GM18909 (cell line): Measurements from ENCODE around the gene SUPT20HL1.

Experiments used
- ATAC-seq: cut with Tn5 transposase; IDR thresholded peaks from one replicate; pipeline ENCODE4 v1.9.1; 2021; ENCODE audit warnings: mild to moderate bottlenecking; ENCODE audit not compliant: unreplicated experiment, poor library complexity

SUPT20HL1 gene

DNA sequence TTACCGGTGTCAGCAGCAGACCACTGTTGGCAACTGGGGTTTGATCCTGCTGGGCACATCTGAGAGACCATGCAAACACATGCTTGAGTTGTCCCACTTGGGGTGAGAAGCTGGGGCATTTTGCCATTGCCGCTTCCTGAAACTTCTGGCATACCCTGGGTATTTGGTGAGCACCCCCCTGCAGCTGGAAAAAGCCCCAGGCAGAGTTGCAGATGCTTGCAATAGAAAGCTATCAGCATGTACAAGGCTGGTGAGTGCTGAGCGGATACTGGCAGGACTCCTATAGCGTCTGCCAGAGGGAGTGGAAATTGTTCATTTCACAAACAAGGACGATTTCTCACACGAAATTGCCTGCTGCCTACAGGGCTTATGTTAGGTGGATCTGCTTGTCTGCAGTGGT is 32.3 kb downstream of the SUPT20HL1 start:
- no peak for ATAC-seq

- peak; percentile 80 for ATAC-seq
Measured at GRCh38 chrX:24395775-24396174, 35.3 kb downstream of the SUPT20HL1 start.

DNA sequence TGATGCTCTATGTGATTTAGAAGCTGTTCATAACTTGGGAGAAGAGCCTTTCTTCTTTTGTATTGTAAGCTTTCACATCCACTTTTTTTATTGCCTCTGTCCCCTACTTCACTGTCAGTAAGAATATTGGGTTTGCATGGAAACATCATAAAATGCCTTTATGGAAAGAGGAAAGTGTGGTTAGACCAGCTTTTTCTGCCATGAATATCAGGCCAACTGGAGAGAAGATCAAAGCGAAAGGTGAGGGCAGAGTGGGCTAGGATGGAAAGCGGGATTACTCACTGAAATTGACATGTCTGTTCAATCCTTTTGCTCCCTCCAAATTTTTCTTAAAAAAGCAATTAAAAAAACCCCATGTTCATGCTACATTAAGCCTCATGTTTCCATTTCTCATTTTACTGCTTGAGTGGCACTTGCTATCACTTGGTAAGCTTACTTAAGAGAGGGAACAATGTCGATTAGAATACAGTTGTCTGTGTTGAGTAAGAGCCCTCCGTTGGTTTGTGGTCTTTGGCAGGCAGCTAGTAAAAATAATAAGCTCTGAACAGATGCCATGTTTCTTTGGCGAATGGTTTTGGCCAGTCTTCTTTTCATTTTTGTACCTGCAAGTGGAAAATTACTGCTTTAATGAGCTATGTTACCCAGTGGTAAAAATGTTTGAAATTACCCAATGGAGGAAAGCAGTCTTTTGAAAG is 35.9 kb downstream of the SUPT20HL1 start:
- ATAC-seq: no peak

DNA sequence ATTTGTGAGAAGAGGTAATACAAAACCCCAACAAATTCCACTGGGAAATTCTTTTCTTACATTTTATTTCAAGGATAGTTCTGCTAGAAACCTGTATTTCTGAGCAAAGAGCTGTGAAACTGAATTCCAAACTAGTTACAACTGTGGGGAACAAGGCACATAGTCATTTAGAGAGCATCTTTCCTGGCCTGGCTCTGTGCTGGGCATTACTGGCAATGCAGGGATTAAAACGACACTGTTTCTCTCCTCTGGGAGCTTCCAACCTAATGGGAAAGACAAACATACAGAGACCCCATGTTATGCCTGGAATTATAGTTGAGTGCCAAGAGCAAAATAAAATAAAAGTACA is 36.5 kb downstream of the SUPT20HL1 start:
- ATAC-seq: no peak

DNA sequence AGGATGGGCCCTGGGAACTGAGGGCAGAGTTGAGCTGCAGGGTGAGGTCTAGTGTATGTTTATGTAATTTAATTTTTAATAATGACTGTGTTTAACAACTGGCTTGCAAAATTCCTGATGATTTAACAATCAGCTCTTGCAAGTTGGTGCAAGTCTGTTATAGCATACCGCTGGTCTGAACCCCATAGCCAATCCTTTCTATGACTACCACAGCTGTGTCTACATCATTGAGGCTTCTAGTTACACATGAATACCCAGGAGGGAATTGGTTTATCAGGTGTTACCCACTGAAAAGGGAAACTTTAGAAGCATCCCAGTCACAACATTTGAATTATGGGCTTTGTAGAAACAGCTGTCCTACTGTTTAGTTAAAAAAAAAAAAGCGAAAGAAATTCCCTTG is 38.3 kb downstream of the SUPT20HL1 start:
- no peak for ATAC-seq

GRCh38 chrX:24399550-24399949 is 39.1 kb downstream of the SUPT20HL1 start:
- no peak for ATAC-seq

GRCh38 chrX:24405959-24406358 is 45.5 kb downstream of the SUPT20HL1 start:
- no peak for ATAC-seq
